ENCODE results near the gene NBL1.

NBL1 gene

DNA sequence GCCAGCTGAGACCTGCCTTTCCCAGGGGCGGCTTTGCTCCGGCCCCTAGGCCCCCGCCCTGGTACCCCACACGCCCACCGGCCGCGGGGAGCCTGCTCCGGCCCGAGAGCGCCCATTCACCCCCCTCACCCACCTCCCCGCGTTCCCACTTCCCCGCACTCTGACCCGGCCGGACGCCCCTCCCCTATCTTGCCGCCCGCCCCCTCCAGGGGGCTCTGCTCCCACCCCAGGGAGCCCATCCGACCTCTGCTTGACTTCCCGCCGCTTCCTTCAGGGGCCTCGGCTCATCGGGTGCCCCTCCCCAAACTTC, 21.0 kb downstream of the NBL1 start:
- in situ Hi-C loops (cut with MboI; ENCODE audit: low sequenced_read_pairs): loop anchor here (25.0 kb wide), 2 partner anchors 778 to 1078 kb away; no protein-coding TSS in a partner anchor

DNA sequence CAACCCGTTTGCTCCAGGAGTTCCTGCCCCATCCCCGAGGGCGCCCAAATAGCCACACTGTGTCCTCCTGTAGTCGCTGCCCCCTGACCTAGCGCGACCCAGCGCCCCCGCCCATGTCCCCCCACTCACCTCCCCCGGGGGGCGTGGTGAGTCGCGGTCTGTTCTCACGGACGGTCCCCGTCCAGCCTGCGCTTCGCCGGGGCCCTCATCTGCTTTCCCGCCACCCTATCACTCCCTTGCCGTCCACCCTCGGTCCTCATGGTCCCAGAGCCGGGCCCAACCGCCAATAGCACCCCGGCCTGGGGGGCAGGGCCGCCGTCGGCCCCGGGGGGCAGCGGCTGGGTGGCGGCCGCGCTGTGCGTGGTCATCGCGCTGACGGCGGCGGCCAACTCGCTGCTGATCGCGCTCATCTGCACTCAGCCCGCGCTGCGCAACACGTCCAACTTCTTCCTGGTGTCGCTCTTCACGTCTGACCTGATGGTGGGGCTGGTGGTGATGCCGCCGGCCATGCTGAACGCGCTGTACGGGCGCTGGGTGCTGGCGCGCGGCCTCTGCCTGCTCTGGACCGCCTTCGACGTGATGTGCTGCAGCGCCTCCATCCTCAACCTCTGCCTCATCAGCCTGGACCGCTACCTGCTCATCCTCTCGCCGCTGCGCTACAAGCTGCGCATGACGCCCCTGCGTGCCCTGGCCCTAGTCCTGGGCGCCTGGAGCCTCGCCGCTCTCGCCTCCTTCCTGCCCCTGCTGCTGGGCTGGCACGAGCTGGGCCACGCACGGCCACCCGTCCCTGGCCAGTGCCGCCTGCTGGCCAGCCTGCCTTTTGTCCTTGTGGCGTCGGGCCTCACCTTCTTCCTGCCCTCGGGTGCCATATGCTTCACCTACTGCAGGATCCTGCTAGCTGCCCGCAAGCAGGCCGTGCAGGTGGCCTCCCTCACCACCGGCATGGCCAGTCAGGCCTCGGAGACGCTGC, 21.7 kb downstream of the NBL1 start:
- in situ Hi-C loops (cut with MboI; ENCODE audit: low sequenced_read_pairs): loop anchor here (25.0 kb wide), 2 partner anchors 778 to 1078 kb away; no protein-coding TSS in a partner anchor

DNA sequence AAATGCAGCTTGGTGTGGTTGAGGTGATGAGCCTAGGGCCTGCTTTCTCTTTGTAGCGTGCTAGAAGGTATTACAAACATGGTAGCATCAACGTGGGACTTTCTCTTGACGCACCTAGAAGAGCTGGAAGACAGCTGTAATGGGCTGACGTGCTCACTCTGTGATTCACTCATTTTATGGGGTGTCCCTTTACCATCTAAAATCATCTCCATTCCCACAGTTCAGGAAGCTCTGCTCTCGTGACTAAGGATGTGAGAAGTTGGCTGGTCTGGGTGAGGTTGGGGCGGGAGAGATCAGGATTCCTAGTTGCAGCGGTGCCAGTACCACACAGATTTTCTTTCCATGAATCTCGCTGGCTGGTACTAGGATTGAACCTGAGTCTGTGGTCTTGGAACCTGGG, 24.8 kb downstream of the NBL1 start:
- in situ Hi-C loops (cut with MboI; ENCODE audit: low sequenced_read_pairs): loop anchor here (25.0 kb wide), 2 partner anchors 782 to 1082 kb away; no protein-coding TSS in a partner anchor

DNA sequence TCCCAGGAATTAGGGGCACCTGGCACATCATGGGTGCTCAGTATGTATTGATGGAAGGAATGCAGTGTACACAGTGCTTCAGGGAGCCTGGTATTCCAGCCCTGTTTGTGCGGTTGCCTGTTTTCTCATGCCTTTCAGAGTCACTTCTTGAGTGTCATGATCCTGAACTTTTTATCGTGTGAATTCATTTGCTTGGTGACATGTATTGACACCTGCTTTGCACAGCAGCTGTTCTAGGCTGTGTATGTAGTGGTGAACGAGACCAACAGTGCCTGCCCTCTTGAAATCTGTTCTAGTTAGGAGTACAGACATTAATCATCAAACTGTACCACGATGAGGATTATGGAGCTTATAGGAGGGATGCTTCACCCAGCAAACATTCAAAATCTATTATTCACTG, 26.7 kb downstream of the NBL1 start:
- in situ Hi-C loops (cut with MboI; ENCODE audit: low sequenced_read_pairs): loop anchor here (25.0 kb wide), 2 partner anchors 783 to 1083 kb away; no protein-coding TSS in a partner anchor

DNA sequence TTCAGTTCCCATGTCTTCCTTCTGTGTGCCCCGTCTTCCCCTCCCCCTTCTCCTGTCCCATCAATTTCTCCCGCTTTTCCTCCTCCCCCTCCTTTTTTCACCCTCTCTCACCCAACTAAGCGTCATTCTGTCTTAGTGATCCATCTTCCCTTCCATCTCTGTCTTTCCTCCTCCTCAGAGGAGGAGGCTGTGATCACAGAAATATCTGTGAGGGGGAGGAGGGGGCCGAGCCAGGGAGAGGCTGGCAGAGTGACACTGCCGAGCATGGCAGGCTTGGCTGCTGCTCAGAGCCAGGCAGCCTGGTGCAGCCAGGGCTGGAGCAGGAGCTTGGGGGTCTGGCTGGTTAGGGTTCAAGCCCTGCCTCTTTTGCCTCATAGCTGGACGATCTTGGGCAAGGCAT, 28.1 kb downstream of the NBL1 start:
- in situ Hi-C loops (cut with MboI; ENCODE audit: low sequenced_read_pairs): loop anchor here (25.0 kb wide), 2 partner anchors 785 to 1085 kb away; no protein-coding TSS in a partner anchor

DNA sequence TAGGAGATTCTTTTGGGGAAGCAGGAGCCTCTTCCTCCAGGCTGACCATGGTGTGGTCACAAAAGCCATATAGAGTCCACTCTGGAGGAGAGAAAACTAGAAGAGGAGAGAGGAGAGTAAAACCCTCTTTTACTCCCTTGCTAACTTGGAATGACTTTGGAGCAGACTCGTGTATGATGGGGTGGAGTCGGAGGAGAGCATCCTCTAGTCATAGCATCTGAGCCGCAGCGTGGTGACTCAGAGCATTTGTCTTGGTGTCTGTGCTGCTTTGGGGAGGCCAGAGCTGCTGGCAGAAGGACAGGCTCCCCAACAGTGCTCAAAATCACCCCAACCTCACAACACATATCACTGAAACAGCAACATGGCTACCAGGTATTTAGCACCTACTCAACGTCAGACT, 31.7 kb downstream of the NBL1 start:
- in situ Hi-C loops (cut with MboI; ENCODE audit: low sequenced_read_pairs): no loop called here

DNA sequence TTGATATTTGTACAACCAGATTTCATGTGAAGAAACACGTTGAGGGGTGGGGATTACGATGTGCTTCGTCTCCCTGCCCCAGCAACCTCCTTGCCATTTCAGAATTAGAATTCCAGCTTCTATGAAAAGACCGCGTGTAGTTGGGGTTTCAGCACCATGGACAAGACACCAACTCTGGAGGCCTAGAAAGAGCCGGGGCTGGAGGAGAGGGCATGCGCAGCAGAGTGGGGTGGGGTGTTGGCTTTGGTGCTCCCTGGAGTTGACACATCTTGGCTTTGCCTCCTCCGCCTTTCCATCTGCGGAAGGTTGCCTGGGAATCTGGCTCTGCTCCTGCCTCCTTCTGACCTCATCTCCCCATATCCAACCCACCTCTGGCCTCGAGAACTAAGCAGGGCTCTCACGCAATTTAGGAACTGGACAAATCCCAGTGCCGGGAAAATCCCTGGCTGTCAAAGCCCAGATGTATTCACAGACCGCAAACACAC, 32.4 kb downstream of the NBL1 start:
- in situ Hi-C loops (cut with MboI; ENCODE audit: low sequenced_read_pairs): no loop called here

DNA sequence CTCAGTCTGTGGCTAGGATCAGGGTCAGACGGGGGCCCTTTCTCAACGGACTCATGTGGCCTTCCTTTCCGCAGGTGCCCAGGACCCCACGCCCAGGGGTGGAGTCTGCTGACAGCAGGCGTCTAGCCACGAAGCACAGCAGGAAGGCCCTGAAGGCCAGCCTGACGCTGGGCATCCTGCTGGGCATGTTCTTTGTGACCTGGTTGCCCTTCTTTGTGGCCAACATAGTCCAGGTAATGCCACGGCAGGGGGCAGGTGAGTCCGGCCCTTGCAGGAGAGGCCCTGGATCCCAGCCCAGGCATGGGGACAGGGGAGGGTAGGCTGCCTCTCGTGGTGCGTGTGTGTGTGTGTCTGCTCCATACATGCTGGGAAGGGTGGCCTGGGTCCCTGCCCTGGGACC, 34.4 kb downstream of the NBL1 start:
- in situ Hi-C loops (cut with MboI; ENCODE audit: low sequenced_read_pairs): no loop called here

DNA sequence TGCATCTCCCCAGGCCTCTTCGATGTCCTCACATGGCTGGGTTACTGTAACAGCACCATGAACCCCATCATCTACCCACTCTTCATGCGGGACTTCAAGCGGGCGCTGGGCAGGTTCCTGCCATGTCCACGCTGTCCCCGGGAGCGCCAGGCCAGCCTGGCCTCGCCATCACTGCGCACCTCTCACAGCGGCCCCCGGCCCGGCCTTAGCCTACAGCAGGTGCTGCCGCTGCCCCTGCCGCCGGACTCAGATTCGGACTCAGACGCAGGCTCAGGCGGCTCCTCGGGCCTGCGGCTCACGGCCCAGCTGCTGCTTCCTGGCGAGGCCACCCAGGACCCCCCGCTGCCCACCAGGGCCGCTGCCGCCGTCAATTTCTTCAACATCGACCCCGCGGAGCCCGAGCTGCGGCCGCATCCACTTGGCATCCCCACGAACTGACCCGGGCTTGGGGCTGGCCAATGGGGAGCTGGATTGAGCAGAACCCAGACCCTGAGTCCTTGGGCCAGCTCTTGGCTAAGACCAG, 34.9 kb downstream of the NBL1 start:
- in situ Hi-C loops (cut with MboI; ENCODE audit: low sequenced_read_pairs): no loop called here

DNA sequence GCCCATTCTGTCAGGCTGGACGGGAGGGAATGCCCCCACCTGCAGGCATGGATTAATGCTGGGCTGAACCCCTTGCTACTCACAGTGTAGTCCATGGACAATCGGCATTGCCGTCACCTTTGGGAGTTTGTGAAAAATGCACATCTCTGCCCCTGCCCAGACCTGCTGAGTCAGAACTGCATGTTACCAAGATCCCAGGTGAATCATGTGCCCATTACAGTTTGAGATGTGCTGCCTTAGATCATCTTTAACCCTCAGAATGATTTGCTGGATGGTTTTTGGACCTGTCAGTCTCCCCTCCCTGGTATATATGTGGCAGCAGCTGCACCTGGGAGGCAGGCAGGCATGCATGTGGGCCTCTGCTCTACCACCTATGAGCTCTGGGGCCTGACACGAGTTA, 35.6 kb downstream of the NBL1 start:
- in situ Hi-C loops (cut with MboI; ENCODE audit: low sequenced_read_pairs): no loop called here

DNA sequence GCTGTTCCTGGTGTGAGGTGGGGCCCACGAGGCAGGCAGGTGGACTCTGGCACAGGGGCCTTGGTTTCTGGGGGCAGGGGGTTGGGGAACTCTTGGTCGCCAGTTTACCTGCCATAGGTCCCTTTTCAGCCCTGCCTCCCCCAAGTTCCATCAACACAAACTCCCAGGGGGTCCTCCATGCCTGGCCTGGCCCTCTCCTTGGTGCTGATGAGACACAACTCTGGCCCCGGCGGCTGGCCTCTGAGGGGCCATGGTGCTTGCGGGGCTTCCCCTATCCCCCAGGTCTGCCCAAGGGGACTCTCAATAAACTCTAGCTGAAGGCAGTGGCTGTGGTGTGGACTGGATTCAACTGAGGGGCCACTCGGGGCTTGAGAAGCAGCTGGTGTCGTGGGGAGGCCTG, 36.5 kb downstream of the NBL1 start:
- in situ Hi-C loops (cut with MboI; ENCODE audit: low sequenced_read_pairs): no loop called here

DNA sequence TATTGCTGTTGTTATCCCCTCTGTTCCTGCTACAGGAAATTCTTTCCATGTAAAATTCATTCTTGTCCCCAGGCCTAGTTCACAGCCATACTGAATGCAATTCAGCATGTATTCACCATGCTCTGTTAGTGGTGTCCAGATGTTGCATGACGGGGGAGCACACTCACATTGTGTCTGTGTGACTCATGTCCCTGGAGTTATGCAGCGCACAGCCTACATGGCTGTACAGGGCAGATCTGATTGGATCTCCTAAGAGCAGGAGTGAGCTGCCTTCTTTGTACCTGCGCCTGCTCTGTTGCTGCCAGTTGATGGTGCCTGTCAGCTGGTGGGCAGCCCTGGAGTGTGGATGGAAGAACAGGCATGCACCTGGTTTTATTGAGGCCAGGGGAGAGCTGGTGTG, 38.1 kb downstream of the NBL1 start:
- in situ Hi-C loops (cut with MboI; ENCODE audit: low sequenced_read_pairs): no loop called here

DNA sequence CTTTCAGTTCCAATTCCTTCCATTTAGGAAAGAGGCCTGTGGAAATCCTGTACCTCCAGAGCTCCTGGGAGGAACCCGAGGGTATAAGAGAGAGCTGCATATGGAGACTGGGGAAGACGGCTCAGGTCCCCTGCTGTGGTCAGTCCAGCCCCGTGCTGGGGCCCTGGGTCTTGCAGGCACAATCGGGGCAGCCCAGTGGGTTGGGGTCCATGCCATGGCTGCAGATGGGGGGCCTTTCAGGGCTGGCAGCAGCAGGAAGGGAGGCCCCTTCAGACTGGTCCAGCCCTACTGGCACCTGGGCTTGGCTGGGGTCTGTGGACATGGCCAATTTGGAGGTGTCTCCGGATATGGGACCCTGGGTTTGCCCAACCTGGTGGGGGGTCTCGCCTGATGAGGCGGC, 38.8 kb downstream of the NBL1 start:
- in situ Hi-C loops (cut with MboI; ENCODE audit: low sequenced_read_pairs): no loop called here

DNA sequence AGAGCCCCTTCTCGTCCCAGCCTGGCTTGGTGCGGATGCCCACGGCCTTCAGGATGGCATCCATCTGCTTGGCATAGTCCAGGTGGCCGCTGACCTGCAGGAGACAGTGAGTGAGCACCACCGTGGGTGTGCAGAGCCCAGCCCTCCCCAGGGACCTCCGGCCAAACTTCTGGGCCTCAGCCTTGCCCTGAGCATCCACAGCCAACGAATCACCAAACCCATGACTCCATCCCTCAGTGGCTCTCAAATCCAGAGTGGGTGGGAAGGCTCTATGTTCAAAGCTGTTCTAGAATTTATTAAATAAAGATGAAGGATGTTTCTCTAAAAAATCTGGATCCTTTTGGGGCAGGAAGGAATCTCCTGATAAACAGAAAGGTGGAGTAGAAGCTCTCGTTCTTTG, 39.2 kb downstream of the NBL1 start:
- in situ Hi-C loops (cut with MboI; ENCODE audit: low sequenced_read_pairs): no loop called here

DNA sequence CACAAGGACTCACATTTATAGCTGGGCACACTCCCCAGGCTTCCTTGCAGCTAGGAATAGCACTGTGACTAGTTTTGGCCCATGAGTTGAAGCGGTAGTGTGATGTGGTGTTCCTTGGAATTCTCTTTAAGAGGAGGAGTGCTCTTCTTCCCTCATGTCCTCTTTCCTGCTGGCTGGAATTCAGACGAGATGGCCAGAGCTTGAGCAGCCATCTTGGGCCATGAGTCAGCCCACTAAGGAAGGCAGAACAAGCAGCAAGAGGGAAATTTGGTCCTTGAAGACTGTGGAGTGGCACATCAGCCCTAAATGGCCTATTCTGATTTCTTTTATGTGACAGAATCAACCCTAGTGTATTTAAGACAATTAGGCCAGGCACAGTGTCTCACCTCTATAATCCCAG, 40.6 kb downstream of the NBL1 start:
- in situ Hi-C loops (cut with MboI; ENCODE audit: low sequenced_read_pairs): no loop called here

DNA sequence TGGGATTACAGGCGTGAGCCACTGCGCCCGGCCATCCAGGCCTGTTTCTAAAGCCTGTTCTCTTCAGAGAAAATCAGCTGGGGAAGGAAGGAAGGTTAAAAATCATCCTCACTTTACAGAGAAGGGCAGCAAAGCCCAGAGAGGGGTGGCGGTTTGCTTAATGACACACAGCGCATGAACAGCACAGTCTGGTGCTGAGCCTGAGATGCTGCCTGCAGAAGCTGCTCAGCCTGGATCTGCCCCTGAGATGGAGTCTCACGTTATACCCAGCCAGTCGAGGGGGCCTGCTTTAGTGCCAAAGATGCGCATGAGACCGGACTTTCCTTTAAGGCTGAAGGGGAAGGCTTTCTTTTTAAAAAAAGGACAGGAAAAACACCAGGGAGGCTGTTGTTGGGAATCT, 41.9 kb downstream of the NBL1 start:
- in situ Hi-C loops (cut with MboI; ENCODE audit: low sequenced_read_pairs): no loop called here

DNA sequence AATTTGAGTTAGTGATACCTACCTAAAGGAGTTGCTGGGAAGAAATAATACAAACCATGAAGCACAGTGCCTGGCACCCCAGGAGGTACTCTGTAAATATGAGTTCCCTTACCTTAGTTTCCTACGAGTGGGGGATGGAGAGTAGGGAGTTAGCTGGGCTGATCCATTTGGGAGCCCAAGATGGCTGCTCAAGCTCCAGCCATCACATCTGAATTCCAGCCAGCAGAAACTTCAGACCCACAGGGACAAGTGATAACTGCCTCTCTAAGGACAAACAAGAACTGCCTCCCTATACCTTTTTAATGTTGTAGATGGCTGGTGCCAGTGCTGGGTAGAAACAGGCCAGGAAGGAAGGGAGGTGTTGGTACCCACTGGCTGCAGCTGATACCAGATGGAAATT, 43.3 kb downstream of the NBL1 start:
- in situ Hi-C loops (cut with MboI; ENCODE audit: low sequenced_read_pairs): no loop called here

DNA sequence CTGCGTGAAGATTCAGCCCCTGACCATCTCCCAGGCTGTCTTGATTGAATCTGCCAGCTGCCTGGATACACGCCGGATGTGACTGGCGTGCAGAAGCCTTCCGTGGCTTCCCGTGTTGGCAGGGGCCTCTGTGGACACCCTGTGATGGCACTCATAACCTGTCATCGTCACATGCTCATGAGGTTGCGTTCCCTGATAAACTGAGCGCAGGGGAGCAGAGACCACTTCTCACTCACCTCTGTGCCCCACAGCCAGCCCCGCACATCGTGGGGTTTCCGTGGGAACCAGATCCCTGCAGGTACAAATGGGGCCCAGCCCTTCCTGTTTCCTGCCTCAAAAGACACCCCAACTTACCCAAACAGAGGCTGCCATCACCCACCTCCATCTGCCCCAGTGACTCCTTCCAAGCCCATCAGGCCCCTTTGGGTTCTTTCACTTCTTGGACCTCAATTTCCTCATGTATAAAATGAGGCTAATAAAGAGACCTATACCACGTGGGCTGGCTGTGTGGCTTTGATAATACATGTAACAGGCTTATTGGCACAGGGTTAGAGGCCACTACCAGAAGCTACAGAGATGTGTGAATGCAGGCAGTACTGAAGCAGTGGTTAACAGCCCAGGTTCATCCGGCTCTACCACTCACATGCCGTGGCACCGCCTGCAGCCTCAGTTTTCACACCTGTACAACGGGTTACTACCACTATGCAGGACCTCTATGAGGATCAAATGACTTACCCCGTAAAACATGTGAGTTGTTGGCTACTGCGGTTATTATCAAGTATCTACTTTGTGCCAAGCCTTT, 44.1 kb downstream of the NBL1 start:
- in situ Hi-C loops (cut with MboI; ENCODE audit: low sequenced_read_pairs): no loop called here

DNA sequence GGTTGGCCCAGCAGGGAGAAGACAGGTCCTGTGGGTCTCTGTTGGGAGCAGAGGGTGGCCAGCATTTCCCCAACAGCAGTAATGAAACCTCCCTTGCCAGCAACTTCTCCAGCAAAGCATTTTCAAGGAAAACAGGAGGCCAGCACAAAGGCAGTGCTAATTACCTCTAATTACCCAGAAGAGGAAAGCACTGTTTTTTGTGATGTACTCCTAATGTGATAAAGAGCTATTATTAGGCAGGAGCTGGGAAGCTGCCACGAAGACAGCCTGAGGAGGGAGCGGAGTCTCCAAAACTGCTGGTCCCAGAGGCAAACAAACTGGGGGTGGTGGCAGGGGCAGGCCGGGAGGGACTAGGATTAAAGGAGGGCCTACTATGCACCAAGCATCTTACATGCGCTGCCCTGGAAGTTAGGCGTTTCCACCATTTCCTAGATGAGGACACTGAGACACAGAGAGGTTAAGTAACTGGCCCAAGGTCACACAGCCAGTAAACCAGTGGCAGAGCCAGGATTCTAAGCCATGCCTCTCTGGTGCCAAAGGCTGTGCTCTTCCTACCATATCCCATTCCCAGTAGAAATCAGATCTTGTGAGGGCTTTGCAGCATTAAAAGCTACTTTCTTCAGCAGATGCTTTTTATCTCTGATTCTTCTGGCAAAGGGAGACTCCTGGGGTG, 45.1 kb downstream of the NBL1 start:
- in situ Hi-C loops (cut with MboI; ENCODE audit: low sequenced_read_pairs): no loop called here

DNA sequence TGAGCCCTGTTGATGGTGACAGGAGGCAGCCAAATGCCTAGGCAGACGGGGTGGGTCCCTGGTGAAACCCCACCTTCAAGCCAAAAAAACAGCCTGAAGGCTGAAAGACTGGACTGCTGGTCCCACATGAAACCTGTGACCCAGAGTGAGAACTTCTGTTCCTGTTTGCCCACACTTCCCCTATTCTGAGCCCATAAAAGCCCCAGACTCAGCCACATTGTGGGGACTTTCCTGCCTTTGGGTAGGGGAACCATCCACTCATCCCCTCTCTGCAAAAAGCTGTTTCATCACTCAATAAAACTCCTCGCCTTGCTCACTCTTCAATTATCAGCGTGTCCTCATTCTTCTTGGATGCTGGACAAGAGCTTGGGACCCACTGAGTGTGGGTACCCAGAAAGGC, 45.7 kb downstream of the NBL1 start:
- in situ Hi-C loops (cut with MboI; ENCODE audit: low sequenced_read_pairs): no loop called here

DNA sequence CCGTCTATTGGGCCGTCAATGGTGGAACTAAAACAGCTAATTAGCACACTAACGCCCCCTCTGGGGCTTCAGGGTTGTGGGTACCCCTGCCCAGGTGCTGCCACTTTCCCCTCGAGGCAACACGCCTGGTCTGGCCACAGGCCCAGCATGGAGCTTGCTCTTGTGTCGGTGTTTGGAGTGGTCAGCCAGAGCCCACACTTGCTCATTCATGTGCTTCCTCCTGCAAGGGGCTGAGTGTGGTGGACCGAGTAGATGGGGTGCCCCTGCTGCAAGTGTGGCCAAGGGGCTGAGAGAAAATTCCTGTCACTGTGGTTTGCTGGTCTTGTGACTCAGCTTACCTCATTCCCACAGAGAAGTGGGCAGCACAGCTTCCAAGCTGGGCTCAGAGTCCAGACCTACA, 46.2 kb downstream of the NBL1 start:
- in situ Hi-C loops (cut with MboI; ENCODE audit: low sequenced_read_pairs): no loop called here

Measured in HL-60/S4 (cell line).